GM18951 (cell line): ENCODE results near the gene FRMD5.
"Not testable (repeated sequence)": the region's sequence is repeated elsewhere in the genome, so short reads cannot be mapped to it uniquely, and the experiment has no call there.

Experiments
- POLR2A ChIP-seq: IDR thresholded peaks from 4 replicates; pipeline ENCODE4 v1.6.1; 2011; ENCODE audit warnings: mild to moderate bottlenecking; ENCODE audit not compliant: insufficient read length, insufficient read depth; ENCODE audit errors: extremely low read depth
- in situ Hi-C: fragments of 300-500 bp; cut with MboI; formaldehyde crosslinking; loops from one replicate; pipeline ENCODE4 v1.12.0; 2022; ENCODE audit warnings: low sequenced_read_pairs, mixed read lengths, inconsistent platforms; ENCODE audit not compliant: unreplicated experiment

The FRMD5 gene

GRCh38 chr15:43879386-43880355 is 315.4 kb downstream of the FRMD5 start:
- in situ Hi-C loops, result no loop called here
- no peak for TF ChIP-seq POLR2A

GRCh38 chr15:43878446-43878845 is 316.6 kb downstream of the FRMD5 start:
- in situ Hi-C loops, result no loop called here
- TF ChIP-seq POLR2A, result no peak

GRCh38 chr15:43877371-43877770 is 317.7 kb downstream of the FRMD5 start:
- no peak for TF ChIP-seq POLR2A
- in situ Hi-C loops, result no loop called here

- TF ChIP-seq POLR2A, result no peak
- in situ Hi-C loops, result no loop called here
Observed at GRCh38 chr15:43876872-43877271, 318.2 kb downstream of the FRMD5 start.

GRCh38 chr15:43873651-43874050 is 321.4 kb downstream of the FRMD5 start:
- no peak for TF ChIP-seq POLR2A
- in situ Hi-C loops, result no loop called here

- in situ Hi-C loops, result no loop called here
- TF ChIP-seq POLR2A, result no peak
Observed at GRCh38 chr15:43872416-43873020, 322.6 kb downstream of the FRMD5 start.

GRCh38 chr15:43871835-43872234 is 323.2 kb downstream of the FRMD5 start:
- no peak for TF ChIP-seq POLR2A
- in situ Hi-C loops, result no loop called here

- TF ChIP-seq POLR2A, result no peak
- in situ Hi-C loops, result no loop called here
Observed at GRCh38 chr15:43868406-43868805, 326.7 kb downstream of the FRMD5 start.

- in situ Hi-C loops, result no loop called here
- TF ChIP-seq POLR2A, result no peak
Observed at GRCh38 chr15:43867096-43867495, 328.0 kb downstream of the FRMD5 start.

- in situ Hi-C loops, result not testable (repeated sequence)
Observed at GRCh38 chr15:43866636-43867035, 328.4 kb downstream of the FRMD5 start.

GRCh38 chr15:43859546-43859945 is 335.5 kb downstream of the FRMD5 start:
- in situ Hi-C loops, result no loop called here
- TF ChIP-seq POLR2A, result no peak

- in situ Hi-C loops, result no loop called here
- no peak for TF ChIP-seq POLR2A
Observed at GRCh38 chr15:43854801-43855200, 340.3 kb downstream of the FRMD5 start.

- in situ Hi-C loops, result no loop called here
- TF ChIP-seq POLR2A, result no peak
Observed at GRCh38 chr15:43852607-43853006, 342.5 kb downstream of the FRMD5 start.

GRCh38 chr15:43851251-43851650 is 343.8 kb downstream of the FRMD5 start:
- no peak for TF ChIP-seq POLR2A
- in situ Hi-C loops, result no loop called here
